Breast epithelium (tissue), 3 donors: ENCODE results near the gene PLK5.
"Not testable (repeated sequence)": the region's sequence is repeated elsewhere in the genome, so short reads cannot be mapped to it uniquely, and the experiment has no call there.

Experiments used
- POLR2A ChIP-seq: fragments of 450-650 bp; IDR thresholded peaks from one replicate; pipeline ENCODE4 v1.6.1; 2016; ENCODE audit warnings: antibody characterized with exemption, mild to moderate bottlenecking, moderate library complexity
- POLR2AphosphoS5 ChIP-seq, 3 donors: sonication (generic); formaldehyde crosslinking; IDR thresholded peaks; one replicate each; pipeline ENCODE4 v1.6.1; 2017; ENCODE audit warnings: antibody characterized with exemption in 3 of 3
- TF ChIP-seq, protein P1 (sequence below), 3 donors: fragments of 450-650 bp; IDR thresholded peaks; one replicate each; pipeline ENCODE4 v1.5.1; 2016 to 2017; ENCODE audit warnings: antibody characterized with exemption in 3 of 3, mild to moderate bottlenecking in 3 of 3, moderate library complexity in 3 of 3

DNA sequence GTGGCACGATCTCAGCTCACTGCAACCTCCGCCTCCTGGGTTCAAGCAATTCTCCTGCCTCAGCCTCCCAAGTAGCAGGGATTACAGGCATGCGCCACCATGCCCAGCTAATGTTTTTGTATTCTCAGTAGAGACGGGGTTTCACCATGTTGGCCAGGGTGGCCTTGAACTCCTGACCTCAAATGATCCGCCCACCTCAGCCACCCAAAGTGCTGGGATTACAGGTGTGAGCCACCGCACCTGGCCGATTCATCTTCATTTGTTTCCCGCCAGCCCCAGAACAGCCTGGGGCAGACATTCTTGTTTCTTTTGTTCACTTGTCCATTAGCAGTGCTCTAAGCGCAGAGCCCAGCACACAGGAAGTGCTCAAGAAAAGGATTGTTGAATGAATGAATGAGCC, 46.8 kb upstream of the PLK5 start:
- TF ChIP-seq, protein P1, sequence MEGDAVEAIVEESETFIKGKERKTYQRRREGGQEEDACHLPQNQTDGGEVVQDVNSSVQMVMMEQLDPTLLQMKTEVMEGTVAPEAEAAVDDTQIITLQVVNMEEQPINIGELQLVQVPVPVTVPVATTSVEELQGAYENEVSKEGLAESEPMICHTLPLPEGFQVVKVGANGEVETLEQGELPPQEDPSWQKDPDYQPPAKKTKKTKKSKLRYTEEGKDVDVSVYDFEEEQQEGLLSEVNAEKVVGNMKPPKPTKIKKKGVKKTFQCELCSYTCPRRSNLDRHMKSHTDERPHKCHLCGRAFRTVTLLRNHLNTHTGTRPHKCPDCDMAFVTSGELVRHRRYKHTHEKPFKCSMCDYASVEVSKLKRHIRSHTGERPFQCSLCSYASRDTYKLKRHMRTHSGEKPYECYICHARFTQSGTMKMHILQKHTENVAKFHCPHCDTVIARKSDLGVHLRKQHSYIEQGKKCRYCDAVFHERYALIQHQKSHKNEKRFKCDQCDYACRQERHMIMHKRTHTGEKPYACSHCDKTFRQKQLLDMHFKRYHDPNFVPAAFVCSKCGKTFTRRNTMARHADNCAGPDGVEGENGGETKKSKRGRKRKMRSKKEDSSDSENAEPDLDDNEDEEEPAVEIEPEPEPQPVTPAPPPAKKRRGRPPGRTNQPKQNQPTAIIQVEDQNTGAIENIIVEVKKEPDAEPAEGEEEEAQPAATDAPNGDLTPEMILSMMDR (IDR thresholded peaks at IDR 0.05), result not testable (repeated sequence)
- not testable (repeated sequence) for TF ChIP-seq POLR2A; POLR2AphosphoS5 (IDR thresholded peaks at IDR 0.05)
